CD4-positive, alpha-beta T cell treated with Interleukin-21 for 1 hour (primary cell): ENCODE measurements around the gene CCND2.
"Not testable (repeated sequence)": the region's sequence is repeated elsewhere in the genome, so short reads cannot be mapped to it uniquely, and the experiment has no call there.

Source experiments
- DNase-seq: peaks from one replicate; pipeline ENCODE4 v3.0.0-alpha.2; 2020

The CCND2 gene

DNA sequence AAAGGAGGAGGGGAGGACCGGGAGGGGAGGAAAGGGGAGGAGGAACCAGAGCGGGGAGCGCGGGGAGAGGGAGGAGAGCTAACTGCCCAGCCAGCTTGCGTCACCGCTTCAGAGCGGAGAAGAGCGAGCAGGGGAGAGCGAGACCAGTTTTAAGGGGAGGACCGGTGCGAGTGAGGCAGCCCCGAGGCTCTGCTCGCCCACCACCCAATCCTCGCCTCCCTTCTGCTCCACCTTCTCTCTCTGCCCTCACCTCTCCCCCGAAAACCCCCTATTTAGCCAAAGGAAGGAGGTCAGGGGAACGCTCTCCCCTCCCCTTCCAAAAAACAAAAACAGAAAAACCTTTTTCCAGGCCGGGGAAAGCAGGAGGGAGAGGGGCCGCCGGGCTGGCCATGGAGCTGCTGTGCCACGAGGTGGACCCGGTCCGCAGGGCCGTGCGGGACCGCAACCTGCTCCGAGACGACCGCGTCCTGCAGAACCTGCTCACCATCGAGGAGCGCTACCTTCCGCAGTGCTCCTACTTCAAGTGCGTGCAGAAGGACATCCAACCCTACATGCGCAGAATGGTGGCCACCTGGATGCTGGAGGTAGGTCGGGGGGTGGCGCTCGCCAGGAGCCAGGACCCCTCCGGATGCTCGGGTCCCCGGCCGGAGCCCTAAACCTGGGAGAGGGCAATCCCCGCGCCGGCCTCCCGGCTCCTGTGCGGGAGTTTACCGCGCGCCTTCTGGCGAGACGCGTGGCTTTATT lies at the start of gene CCND2:
CCND2 (plus strand) TSS at position 111 of the 744 bp plus-strand sequence; CDS start at position 390, 279 bp downstream.
- DNase-seq, result peak; percentile 82

- DNase-seq, result no peak
Measured at GRCh38 chr12:4224206-4224889, 49.2 kb upstream of the CCND2 start.

DNA sequence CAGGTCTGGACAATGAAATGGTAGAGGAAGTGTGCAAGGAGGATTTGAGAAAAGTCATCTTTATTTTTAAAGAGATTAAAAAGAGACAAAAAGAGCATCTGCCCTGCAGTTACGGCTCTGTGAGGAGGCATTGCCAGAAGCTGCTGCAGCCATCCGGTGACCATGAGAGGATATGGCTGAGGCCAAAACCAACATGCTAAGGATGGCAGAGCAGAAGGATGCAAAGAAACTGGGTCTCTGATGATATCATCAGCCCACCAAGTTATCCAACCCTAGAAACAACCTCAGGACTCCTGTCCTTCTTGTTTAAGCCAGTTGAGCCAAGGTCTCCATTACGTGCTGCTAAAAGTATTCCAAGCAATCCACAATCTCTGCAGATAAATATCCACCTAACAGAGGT lies 48.0 kb upstream of the CCND2 start:
- no peak for DNase-seq

GRCh38 chr12:4227046-4227445 lies 46.5 kb upstream of the CCND2 start:
- DNase-seq, result no peak

DNA sequence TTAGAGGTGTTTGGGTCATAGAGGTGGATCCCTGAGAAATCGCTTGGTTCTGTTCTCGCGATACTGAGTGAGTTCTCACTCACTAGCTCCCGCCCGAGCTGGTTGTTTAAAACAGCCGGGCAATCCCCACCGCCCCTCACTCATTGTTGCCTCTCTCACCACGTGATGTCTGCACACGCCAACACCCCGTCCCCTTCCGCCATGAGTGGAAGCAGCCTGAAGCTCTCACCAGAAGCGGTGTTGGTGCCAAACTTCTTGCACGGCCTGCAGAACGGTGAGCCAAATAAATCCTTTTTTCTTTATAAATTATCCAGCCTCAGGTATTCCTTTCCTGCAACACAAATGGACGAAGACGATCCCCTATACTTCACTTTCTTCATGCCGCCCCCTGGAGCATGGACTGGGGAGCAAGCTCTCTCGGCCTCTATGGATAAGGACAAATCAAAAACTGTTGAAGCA lies 45.4 kb upstream of the CCND2 start:
- no peak for DNase-seq

- DNase-seq, result no peak
Measured at GRCh38 chr12:4230526-4230925, 43.0 kb upstream of the CCND2 start.

DNA sequence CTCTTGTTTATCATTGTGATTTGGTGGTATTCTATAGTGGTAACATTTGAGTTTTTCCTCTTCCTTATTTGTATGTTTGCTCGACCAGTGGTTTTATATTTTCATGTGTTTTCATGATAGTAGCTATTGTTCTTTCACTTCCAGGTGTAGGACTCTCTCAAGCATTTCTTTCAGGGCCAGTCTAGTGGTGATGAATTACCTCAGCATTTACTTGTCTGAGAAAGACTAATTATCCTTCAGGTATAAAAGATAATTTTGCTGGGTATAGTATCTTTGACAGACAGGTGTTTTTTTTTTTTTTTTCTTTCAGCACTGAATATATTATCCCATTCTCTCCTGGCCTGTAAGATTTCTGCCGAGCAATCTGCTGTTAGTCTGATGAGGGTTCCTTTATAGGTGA lies 35.0 kb upstream of the CCND2 start:
- DNase-seq, result no peak

DNA sequence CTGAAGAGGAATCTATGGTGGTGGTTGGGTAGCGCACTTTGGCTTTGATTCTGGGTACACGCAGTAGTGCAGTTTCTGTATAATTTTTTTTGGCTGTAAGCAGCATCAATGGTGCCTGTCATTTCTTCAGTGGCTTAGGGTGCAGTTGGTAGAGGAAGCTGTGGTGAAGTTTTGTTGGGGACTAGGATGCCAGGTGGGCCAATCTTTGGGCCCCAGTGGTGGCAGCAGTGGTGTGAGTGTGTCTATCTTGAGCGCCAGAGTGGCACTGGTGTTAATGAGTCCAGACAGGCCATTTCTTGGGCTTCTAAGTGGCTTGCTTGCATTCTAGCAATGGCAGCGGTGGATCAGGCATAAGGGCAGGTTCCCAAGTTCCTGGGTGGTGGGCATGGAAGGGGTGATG lies 33.8 kb upstream of the CCND2 start:
- no peak for DNase-seq

- no peak for DNase-seq
Measured at GRCh38 chr12:4240161-4240783, 33.3 kb upstream of the CCND2 start.

DNA sequence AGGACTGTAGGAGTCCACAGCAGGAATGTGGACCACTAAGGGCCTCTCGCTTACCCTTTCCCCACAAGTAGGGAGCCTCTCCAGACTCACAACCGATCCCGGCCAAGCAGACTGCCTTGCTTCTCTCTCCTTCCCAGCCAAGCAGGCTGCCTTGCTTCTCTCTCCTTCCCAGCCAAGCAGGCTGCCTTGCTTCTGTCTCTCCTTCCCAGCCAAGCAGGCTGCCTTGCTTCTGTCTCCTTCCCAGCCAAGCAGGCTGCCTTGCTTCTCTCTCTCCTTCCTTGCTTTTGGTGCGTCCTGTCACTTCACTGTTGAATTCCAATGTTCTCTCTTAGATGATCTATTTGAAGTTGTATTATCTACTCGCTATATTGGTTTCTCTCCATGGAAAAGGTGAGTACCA lies 32.6 kb upstream of the CCND2 start:
- no peak for DNase-seq

DNA sequence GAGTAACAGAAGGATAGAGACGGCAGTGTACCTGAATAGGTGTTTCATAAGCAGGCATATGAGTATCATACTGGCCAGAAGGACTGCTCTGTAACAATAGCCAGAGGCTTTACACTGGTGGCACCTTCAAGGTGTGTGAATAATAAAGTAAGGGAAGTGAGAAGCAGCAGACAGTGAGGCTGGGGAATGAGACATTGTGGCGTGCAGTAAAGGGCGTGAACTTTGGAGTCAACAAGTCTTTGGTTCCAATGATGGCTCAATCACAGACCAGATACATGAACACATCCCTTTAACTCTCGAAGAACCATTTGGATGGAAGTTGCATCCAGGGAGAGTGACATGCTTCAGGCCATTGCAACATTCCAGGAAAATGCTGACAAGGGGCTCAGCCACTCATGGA lies 32.0 kb upstream of the CCND2 start:
- no peak for DNase-seq

- no peak for DNase-seq
Measured at GRCh38 chr12:4242595-4242994, 31.0 kb upstream of the CCND2 start.

DNA sequence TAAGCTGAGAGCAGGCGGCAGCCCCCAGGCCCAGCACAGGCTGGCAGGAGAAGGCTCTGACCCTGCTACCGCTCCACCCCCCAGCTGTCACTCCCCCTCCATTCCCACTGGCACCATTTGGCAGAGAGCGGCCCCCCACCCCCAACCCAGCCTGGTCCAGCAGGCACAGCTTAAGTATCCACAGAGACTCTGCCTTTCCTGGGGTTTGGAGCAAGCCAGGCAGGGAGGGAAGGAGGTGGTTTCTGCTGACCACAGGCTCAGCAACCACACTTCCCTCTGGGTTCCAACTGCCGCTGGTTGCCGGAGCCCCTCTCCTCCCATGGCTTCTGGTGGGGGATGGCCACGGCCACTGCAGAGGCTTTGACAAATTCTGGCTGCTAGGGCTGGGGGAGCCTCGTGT lies 30.5 kb upstream of the CCND2 start:
- DNase-seq, result no peak

- not testable (repeated sequence) for DNase-seq
Measured at GRCh38 chr12:4243491-4244100, 30.0 kb upstream of the CCND2 start.

- no peak for DNase-seq
Measured at GRCh38 chr12:4244868-4245267, 28.7 kb upstream of the CCND2 start.

DNA sequence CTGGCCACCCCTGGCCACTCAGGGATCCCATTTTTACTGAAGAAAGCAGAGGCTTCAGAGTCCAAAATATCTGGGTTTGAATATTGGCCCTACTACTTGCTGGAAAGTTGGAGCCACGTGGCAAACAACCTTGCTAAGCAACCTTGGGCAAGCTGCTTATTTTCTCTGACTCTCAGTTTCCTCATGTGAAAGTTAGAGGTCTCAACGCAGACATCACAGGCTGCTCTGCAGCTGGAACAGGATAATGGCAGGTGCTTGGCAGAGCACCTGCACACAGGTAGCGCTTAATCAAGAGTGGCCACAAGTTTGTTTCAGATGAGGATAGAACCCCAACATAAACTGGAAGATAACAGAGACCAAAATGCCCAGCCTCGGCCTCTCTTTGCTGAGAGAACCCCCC lies 28.1 kb upstream of the CCND2 start:
- DNase-seq, result no peak

GRCh38 chr12:4246116-4246515 lies 27.4 kb upstream of the CCND2 start:
- DNase-seq, result no peak

GRCh38 chr12:4250691-4251090 lies 22.9 kb upstream of the CCND2 start:
- DNase-seq, result no peak

DNA sequence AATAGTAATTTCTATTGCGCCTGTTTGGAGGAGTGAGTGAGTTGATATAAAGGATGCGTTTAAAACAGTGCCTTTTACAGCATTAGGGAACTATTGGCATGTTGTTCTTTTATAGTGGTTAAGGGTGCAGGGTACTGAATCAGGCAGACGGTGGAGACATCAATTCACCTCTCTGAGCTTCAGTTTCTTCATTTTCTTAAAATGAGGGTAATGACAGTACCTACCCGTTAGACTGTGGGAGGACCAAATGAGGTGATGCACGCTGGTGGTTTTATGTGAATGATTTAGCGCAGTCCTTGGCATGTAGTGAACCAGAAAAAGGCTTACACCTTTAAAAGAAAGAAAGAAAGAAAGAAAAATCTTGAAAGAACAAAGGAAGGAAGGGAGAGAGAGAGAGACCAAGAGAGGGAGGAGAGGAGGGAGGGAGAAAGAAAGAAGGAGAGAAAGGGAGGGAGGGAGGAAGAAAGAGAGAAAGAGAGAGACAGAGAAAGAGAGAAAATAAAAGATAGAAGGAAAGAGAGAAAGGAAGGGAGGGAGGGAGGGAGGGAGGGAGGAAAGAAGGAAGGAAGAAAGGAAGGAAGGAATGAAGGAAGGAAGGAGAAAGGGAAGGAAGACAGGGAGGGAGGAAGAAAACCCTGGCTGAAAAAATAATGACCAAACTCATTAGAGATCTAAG lies 22.2 kb upstream of the CCND2 start:
- peak; percentile 60 for DNase-seq

GRCh38 chr12:4251967-4252366 lies 21.6 kb upstream of the CCND2 start:
- DNase-seq, result no peak

GRCh38 chr12:4252601-4253000 lies 21.0 kb upstream of the CCND2 start:
- DNase-seq, result no peak

GRCh38 chr12:4256043-4256826 lies 17.3 kb upstream of the CCND2 start:
- DNase-seq, result no peak
